ENCODE results near the gene ZNF613. TPM values are rescaled to one million over a fixed set of nuclear protein-coding genes. Genes with fewer than 3 reads are reported as not detected.
A peak's percentile ranks its signal among the peaks of the same experiment; 100 is the strongest.

The ZNF613 gene
- total and polyA plus RNA-seq, 2 of the 13 experiments (the other 11 are each of a cell fraction or from before 2014, with no cell fraction given) = 3.6 to 8.3 TPM

DNA sequence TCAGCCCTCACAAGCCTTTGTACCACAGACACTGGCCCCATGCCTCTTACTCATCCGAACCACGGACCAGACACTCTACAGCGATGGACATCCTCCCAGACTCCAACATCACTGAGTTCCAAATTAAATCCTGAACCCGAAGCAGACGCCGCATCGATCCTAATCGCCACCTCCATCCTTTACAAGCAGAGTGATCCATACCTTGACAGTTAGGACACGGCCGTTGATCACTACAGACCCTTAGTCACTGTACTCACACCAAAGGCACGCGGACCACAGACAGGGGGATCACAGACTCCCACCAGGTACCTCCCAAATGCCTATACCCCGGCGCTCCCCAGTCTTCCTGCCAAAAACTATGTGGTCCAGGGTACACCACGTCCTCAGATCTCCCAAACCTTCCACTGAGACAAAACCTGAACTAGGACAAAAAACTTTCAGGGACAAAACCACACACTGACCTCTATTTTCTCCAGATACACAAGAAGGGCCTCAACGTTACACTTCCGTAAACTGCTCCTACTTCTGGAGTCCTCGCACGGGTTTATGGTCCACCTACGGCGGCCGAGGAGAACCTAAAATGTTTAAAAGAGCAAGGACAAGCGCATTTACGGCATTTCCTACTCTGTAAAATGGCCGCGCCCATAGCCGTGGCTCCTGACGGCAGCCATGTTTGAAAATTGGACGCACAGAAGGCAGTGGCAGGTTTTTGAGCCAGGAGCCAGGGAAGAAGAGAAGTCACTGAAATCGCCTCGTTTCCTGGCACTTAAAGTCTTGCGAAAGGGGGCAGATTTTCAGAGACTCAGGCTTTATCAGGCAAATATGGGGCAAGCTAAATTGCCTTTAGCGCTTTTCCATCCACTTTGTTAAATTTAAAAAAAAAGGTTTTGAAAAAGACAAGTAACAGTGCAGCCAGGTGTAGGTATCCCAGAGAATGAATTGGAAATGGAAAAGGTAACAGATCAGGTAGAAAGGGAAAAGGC is 59.3 kb downstream of the ZNF613 start, which contains the start of gene ZNF350 (continued):
- TF ChIP-seq, protein P1, sequence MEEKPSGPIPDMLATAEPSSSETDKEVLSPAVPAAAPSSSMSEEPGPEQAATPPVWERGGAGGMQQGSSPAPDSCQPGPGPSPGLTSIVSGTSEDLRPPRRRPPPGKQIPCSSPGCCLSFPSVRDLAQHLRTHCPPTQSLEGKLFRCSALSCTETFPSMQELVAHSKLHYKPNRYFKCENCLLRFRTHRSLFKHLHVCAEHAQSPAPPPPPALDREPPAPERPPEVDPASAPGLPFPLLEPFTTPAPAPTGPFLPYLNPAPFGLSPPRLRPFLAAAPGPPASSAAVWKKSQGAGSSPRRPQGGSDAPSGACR (CRISPR knock-in tag; IDR thresholded peaks at IDR 0.05) = 0 out of 2 replicates have a peak, but pooled peaks have one; percentile 8
- TF ChIP-seq KMT2A (CRISPR knock-in tag; IDR thresholded peaks at IDR 0.05) (peak; percentile 89), NR3C1 (CRISPR knock-in tag; IDR thresholded peaks at IDR 0.05) (no peak), ZNF274 (CRISPR knock-in tag; IDR thresholded peaks at IDR 0.05) (0 out of 2 replicates have a peak, but pooled peaks have one; percentile 58), MED8 (CRISPR knock-in tag; IDR thresholded peaks at IDR 0.05; ENCODE audit: insufficient replicate concordance) (no peak), MAFF (IDR thresholded peaks at IDR 0.05; ENCODE audit: low read depth, low read length) (peak; percentile 37), HDAC2 (CRISPR knock-in tag; IDR thresholded peaks at IDR 0.05) (peak; percentile 75; the same call in 1 of the 2 replicates), SAFB2 (CRISPR knock-in tag; IDR thresholded peaks at IDR 0.05; ENCODE audit: borderline replicate concordance, low read depth) (no peak), THYN1 (CRISPR knock-in tag; IDR thresholded peaks at IDR 0.05; ENCODE audit: borderline replicate concordance, low read depth) (no peak), ATF6 (CRISPR knock-in tag; conservative IDR thresholded peaks at IDR 0.05) (0 out of 2 replicates have a peak, but pooled peaks have one; percentile 86), DNMT1 (CRISPR knock-in tag; IDR thresholded peaks at IDR 0.05) (no peak), ARNT2 (CRISPR knock-in tag; IDR thresholded peaks at IDR 0.05; ENCODE audit: low read depth) (no peak), ZNF513 (CRISPR knock-in tag; conservative IDR thresholded peaks at IDR 0.05) (no peak), NFIC (IDR thresholded peaks at IDR 0.05; ENCODE audit: low read length) (peak; percentile 47; the same call in 1 of the 2 replicates), MYC (CRISPR knock-in tag; IDR thresholded peaks at IDR 0.05; ENCODE audit: borderline replicate concordance) (peak; percentile 48; the same call in 1 of the 2 replicates), ZKSCAN1 (IDR thresholded peaks at IDR 0.05; ENCODE audit: low read length) (peak; percentile 71; the same call in 1 of the 2 replicates), ARHGAP35 (CRISPR knock-in tag; IDR thresholded peaks at IDR 0.05; ENCODE audit: borderline replicate concordance) (0 out of 2 replicates have a peak, but pooled peaks have one; percentile 63), ZBTB34 (CRISPR knock-in tag; IDR thresholded peaks at IDR 0.05) (no peak)
- TF ChIP-seq, protein P2, sequence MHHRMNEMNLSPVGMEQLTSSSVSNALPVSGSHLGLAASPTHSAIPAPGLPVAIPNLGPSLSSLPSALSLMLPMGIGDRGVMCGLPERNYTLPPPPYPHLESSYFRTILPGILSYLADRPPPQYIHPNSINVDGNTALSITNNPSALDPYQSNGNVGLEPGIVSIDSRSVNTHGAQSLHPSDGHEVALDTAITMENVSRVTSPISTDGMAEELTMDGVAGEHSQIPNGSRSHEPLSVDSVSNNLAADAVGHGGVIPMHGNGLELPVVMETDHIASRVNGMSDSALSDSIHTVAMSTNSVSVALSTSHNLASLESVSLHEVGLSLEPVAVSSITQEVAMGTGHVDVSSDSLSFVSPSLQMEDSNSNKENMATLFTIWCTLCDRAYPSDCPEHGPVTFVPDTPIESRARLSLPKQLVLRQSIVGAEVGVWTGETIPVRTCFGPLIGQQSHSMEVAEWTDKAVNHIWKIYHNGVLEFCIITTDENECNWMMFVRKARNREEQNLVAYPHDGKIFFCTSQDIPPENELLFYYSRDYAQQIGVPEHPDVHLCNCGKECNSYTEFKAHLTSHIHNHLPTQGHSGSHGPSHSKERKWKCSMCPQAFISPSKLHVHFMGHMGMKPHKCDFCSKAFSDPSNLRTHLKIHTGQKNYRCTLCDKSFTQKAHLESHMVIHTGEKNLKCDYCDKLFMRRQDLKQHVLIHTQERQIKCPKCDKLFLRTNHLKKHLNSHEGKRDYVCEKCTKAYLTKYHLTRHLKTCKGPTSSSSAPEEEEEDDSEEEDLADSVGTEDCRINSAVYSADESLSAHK (CRISPR knock-in tag; IDR thresholded peaks at IDR 0.05; ENCODE audit: borderline replicate concordance) = no peak
